IMR-90 (cell line): ENCODE results near the gene TRIM36. TPM values are rescaled to one million over a fixed set of nuclear protein-coding genes. Genes with fewer than 3 reads are reported as not detected.

Source experiments
- ATAC-seq: fragments of 200-7000 bp; cut with Tn5 transposase; 2 replicates; pipeline ENCODE4 v1.9.1; 2020; ENCODE audit warnings: low read depth, mild to moderate bottlenecking, moderate library complexity
- BruUV-seq: library from RNA; stranded (reverse); fragments of 400-500 nt; replicated peaks from 2 replicates; lab custom pipeline; 2021; lab: Mats Ljungman, UMichigan
- CTCF ChIA-PET: fragments of 300-600 bp; formaldehyde crosslinking; extraction: SDS; loops from one replicate; lab custom pipeline; 2021; ENCODE audit warnings: antibody characterized with exemption; lab: Yijun Ruan, JAX
- POLR2A ChIA-PET: fragments of 300-600 bp; sonication (Branson Sonifier 250); formaldehyde crosslinking; loops from one replicate; lab custom pipeline; 2022; ENCODE audit warnings: antibody characterized with exemption; ENCODE audit not compliant: unreplicated experiment; lab: Charles Lee
- DNase-seq: peaks from one replicate; pipeline ENCODE4 v3.0.0; 2013
- H2AFZ ChIP-seq: replicated peaks from 2 replicates; pipeline ENCODE3; 2013; ENCODE audit warnings: low read length, mild to moderate bottlenecking; ENCODE audit not compliant: poor library complexity
- H2AK5ac ChIP-seq: 2 replicates; pipeline ENCODE4 v1.6.1; 2013; ENCODE audit warnings: low read depth, low read length, inconsistent platforms
- H2AK9ac ChIP-seq: replicated peaks from 2 replicates; pipeline ENCODE3; 2013; ENCODE audit warnings: mild to moderate bottlenecking, low read depth, low read length, moderate library complexity; ENCODE audit not compliant: poor library complexity
- H2BK120ac ChIP-seq: 2 replicates; pipeline ENCODE4 v1.6.1; 2013; ENCODE audit warnings: low read depth, low read length, inconsistent platforms
- H2BK15ac ChIP-seq: 3 replicates; pipeline ENCODE4 v1.6.1; 2013; ENCODE audit warnings: low read depth, low read length, inconsistent platforms
- H2BK20ac ChIP-seq: 2 replicates; pipeline ENCODE4 v1.6.1; 2013; ENCODE audit warnings: low read depth, mild to moderate bottlenecking, inconsistent platforms, low read length, moderate library complexity
- H2BK5ac ChIP-seq: 2 replicates; pipeline ENCODE4 v1.6.1; 2013; ENCODE audit warnings: mild to moderate bottlenecking, low read depth, low read length, inconsistent platforms; ENCODE audit not compliant: poor library complexity, severe bottlenecking
- H3K14ac ChIP-seq: replicated peaks from 2 replicates; pipeline ENCODE4 v1.6.1; 2013; ENCODE audit warnings: low read depth, low read length, inconsistent platforms
- H3K18ac ChIP-seq: 2 replicates; pipeline ENCODE4 v1.6.1; 2013; ENCODE audit warnings: low read depth, low read length, control low read depth
- H3K23ac ChIP-seq: 2 replicates; pipeline ENCODE4 v1.6.1; 2013; ENCODE audit warnings: low read depth, low read length, inconsistent platforms
- H3K27ac ChIP-seq: 2 replicates; pipeline ENCODE4 v1.5.1; 2013; ENCODE audit warnings: mild to moderate bottlenecking, control low read depth, low read length; ENCODE audit not compliant: insufficient read depth
- H3K27me3 ChIP-seq: 2 replicates; pipeline ENCODE4 v1.6.1; 2013; ENCODE audit warnings: low read length; ENCODE audit not compliant: control insufficient read depth, insufficient read depth
- H3K36me3 ChIP-seq: 2 replicates; pipeline ENCODE4 v1.6.1; 2013; ENCODE audit warnings: low read length, mixed read lengths; ENCODE audit not compliant: control insufficient read depth, insufficient read depth
- H3K4ac ChIP-seq: 2 replicates; pipeline ENCODE4 v1.6.1; 2013; ENCODE audit warnings: low read depth, low read length, inconsistent platforms
- H3K4me1 ChIP-seq: 2 replicates; pipeline ENCODE4 v1.6.1; 2013; ENCODE audit warnings: low read length, mixed read lengths; ENCODE audit not compliant: control insufficient read depth, insufficient read depth
- H3K4me2 ChIP-seq: 2 replicates; pipeline ENCODE4 v1.6.1; 2013; ENCODE audit warnings: low read depth, mild to moderate bottlenecking, control low read depth, low read length, moderate library complexity
- H3K4me3 ChIP-seq: 2 replicates; pipeline ENCODE4 v1.5.1; 2013; ENCODE audit warnings: low read depth, mild to moderate bottlenecking, control low read depth, low read length, moderate library complexity; ENCODE audit not compliant: insufficient read depth
- H3K56ac ChIP-seq: 2 replicates; pipeline ENCODE4 v1.6.1; 2013; ENCODE audit warnings: low read length, inconsistent platforms; ENCODE audit not compliant: insufficient read depth; ENCODE audit errors: extremely low read depth
- H3K79me1 ChIP-seq, 2 experiments: 2 replicates each; pipeline ENCODE4 v1.6.1; 2013; ENCODE audit warnings: low read length in 2 of 2, inconsistent platforms in 1 of 2, low read depth in 1 of 2
- H3K9ac ChIP-seq: 2 replicates; pipeline ENCODE4 v1.6.1; 2013; ENCODE audit warnings: low read depth, low read length, control low read depth
- H3K9me1 ChIP-seq: 2 replicates; pipeline ENCODE4 v1.6.1; 2013; ENCODE audit warnings: low read length, inconsistent platforms; ENCODE audit not compliant: insufficient read depth
- H3K9me3 ChIP-seq: 2 replicates; pipeline ENCODE4 v1.6.1; 2013; ENCODE audit warnings: low read length; ENCODE audit not compliant: control insufficient read depth, insufficient read depth
- H4K20me1 ChIP-seq: 2 replicates; pipeline ENCODE4 v1.6.1; 2013; ENCODE audit warnings: low read length, inconsistent platforms; ENCODE audit not compliant: insufficient read depth
- H4K5ac ChIP-seq: 2 replicates; pipeline ENCODE4 v1.6.1; 2013; ENCODE audit warnings: mild to moderate bottlenecking, low read depth, low read length, control low read depth
- H4K8ac ChIP-seq, 2 experiments: 2 replicates each; pipeline ENCODE4 v1.6.1; 2013; ENCODE audit warnings: low read depth in 2 of 2, low read length in 2 of 2, control low read depth in 1 of 2, inconsistent platforms in 1 of 2
- H4K91ac ChIP-seq: 2 replicates; pipeline ENCODE4 v1.6.1; 2013; ENCODE audit warnings: low read depth, low read length, inconsistent platforms; ENCODE audit not compliant: insufficient read depth
- MAFK ChIP-seq: IDR thresholded peaks from 2 replicates; pipeline ENCODE4 v1.6.1; 2012; ENCODE audit warnings: low read depth, low read length, improper control_type of control experiment
- NFE2L2 ChIP-seq: fragments of 150-350 bp; IDR thresholded peaks from 2 replicates; pipeline ENCODE4 v1.6.1; 2016; ENCODE audit warnings: low read depth, mild to moderate bottlenecking, low read length
- WGBS, 2 experiments: methylation state at CpG; one replicate each; pipeline versions ENCODE4 v1.1.5 to v1.1.7; 2013; ENCODE audit warnings: missing lambda C conversion rate in 2 of 2; ENCODE audit not compliant: insufficient read length in 1 of 2; ENCODE audit errors: extremely low coverage in 2 of 2; 5-methylcytosine and 5-hydroxymethylcytosine counted together
- dilution Hi-C: fragments of 300-500 bp; cut with HindIII; formaldehyde crosslinking; loops from one replicate; pipeline ENCODE4 v1.14.3; 2018; ENCODE audit warnings: low sequenced_read_pairs; ENCODE audit not compliant: unreplicated experiment
- in situ Hi-C: fragments of 300-500 bp; cut with MboI; formaldehyde crosslinking; loops from 3 replicates; pipeline ENCODE4 v1.14.3; 2019; ENCODE audit warnings: low sequenced_read_pairs, inconsistent platforms, mixed read lengths
- intact Hi-C: fragments of 100-400 bp; cut with micrococcal nuclease; formaldehyde crosslinking; loops from 2 replicates; pipeline ENCODE4 v1.10.0; 2022
- polyA plus RNA-seq, 3 experiments: library from polyadenylated mRNA; depleted of rRNA; stranded (reverse); fragments of >200 nt; gene quantifications; 2 replicates each; pipeline ENCODE4 v1.2.3, GENCODE V29; 2012; ENCODE audit warnings: low replicate concordance in 1 of 3
- total RNA-seq: library from RNA; depleted of rRNA; stranded (reverse); fragments of >200 nt; gene quantifications from 2 replicates; pipeline ENCODE4 v1.2.3, GENCODE V29; 2012

The TRIM36 gene
- total and polyA plus RNA-seq, 2 of the 4 experiments (the other 2 are of a cell fraction), result 0.10 to 0.18 TPM

- intact Hi-C loops (no loop called here), in situ Hi-C loops (no loop called here), dilution Hi-C loops (no loop called here)
- no TSS peak for BruUV-seq
- H2AK9ac ChIP-seq, result no peak overlapping the region
- H4K8ac ChIP-seq, result no peak overlapping the region
- no peak overlapping the region for H3K4ac ChIP-seq
- H3K27me3 ChIP-seq, result no peaks in the 10 kb centered on the region
- H3K23ac ChIP-seq, result no peak overlapping the region
- H4K91ac ChIP-seq, result no peak overlapping the region
- no peak overlapping the region for H2BK20ac ChIP-seq
- DNase-seq, result peak; percentile 2
- no peak for TF ChIP-seq NFE2L2
- TF ChIP-seq MAFK, result no peak
- ChIA-PET POLR2A (no interaction called here), CTCF (no interaction called here)
- no peak overlapping the region for H2BK15ac ChIP-seq
- H3K56ac ChIP-seq, result no peak overlapping the region
- no peaks in the 10 kb centered on the region for H3K79me1 ChIP-seq
- H3K9me3 ChIP-seq, result no peaks in the 10 kb centered on the region
- H3K4me3 ChIP-seq, result no peak overlapping the region
- no peak overlapping the region for H3K9ac ChIP-seq
- no peak overlapping the region for H2AFZ ChIP-seq
- no peak overlapping the region for H3K14ac ChIP-seq
- H2BK120ac ChIP-seq, result no peak overlapping the region
- ATAC-seq, result peak; percentile 27
- no peaks in the 10 kb centered on the region for H4K20me1 ChIP-seq
- H3K4me1 ChIP-seq, result no peaks in the 10 kb centered on the region
- no peak overlapping the region for H3K18ac ChIP-seq
- no peak overlapping the region for H4K5ac ChIP-seq
- H3K27ac ChIP-seq, result no peak overlapping the region
- no peak overlapping the region for H2AK5ac ChIP-seq
- WGBS, 2 experiments, result no CpG with 5 or more reads among the region's 3 CpGs
- peaks cover 2% of the 10 kb centered on the region; the same call in 1 of the 2 replicates for H3K36me3 ChIP-seq
- no peak overlapping the region for H3K4me2 ChIP-seq
- no peaks in the 10 kb centered on the region for H3K9me1 ChIP-seq
- no peak overlapping the region for H2BK5ac ChIP-seq
Observed at GRCh38 chr5:115209279-115209678, 39.6 kb upstream of the TRIM36 start.
